ENCODE results near the gene ROM1. TPM values are rescaled to one million over a fixed set of nuclear protein-coding genes. Genes with fewer than 3 reads are reported as not detected.
A peak's percentile ranks its signal among the peaks of the same experiment; 100 is the strongest.
"Not testable (repeated sequence)": the region's sequence is repeated elsewhere in the genome, so short reads cannot be mapped to it uniquely, and the experiment has no call there.

ROM1 gene
- polyA plus RNA-seq, 1 donor from 2014 or later = 0.19 TPM

DNA sequence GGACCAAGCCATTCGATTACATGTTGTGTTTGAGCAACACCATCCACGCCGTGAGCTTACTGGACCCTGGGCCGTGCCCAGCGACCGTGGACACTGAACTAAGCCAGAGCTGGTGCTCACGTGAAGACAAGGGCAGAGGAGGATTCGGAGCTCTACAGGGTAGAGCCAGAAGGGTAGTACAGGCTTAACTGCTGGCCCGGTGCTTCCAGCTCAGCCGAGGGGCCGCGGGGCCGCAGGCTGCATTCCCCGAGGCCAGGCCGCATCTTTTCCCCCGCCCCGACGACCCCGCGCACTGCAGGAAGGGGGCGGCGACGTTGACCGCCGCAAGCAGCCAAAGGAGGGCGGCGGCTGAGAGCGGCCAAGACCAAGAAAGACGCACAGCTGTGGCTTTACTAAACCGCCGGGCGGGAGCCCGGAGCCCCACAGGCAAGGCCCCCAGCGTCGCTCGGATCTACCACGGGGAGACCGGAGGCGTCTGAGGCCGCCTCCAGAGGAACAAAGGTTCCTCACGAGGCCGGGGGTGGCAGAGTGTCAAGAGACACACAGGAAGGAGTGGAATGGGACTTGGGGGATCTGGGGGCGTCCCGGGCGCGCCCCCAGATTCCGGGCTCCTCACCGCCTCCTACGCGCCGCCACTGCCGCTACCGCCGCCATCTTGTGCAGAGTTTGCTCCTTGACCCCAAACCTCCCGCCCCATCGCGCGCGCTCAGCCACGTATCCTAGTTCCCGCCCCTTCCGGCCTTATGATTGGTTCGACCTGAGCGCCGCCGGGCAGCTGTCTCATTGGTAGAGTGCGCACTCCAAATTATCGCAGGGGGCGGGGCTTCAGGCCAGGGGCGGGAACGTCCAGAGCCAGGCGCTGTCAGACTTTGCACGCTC, 33.1 kb downstream of the ROM1 start, which contains the start of gene GANAB:
GANAB (minus strand) TSS at position 668 of the 879 bp plus-strand sequence; CDS start at position 654, 14 bp downstream.
- H3K4me3 Mint-ChIP-seq = peak within 1 kb of the TSS; percentile 88 to 97 (median 94)
- peak within 1 kb of the TSS; percentile 89 to 97 (median 97) for H3K27ac Mint-ChIP-seq
- peaks cover 6 to 16% (median 11%) of the 10 kb centered on the region in 3 donors for H3K4me1 Mint-ChIP-seq
- no peaks in the 10 kb centered on the region for H3K27me3 Mint-ChIP-seq
- H3K36me3 Mint-ChIP-seq = no peaks in the 10 kb centered on the region
- no peaks in the 10 kb centered on the region for H3K9me3 Mint-ChIP-seq

DNA sequence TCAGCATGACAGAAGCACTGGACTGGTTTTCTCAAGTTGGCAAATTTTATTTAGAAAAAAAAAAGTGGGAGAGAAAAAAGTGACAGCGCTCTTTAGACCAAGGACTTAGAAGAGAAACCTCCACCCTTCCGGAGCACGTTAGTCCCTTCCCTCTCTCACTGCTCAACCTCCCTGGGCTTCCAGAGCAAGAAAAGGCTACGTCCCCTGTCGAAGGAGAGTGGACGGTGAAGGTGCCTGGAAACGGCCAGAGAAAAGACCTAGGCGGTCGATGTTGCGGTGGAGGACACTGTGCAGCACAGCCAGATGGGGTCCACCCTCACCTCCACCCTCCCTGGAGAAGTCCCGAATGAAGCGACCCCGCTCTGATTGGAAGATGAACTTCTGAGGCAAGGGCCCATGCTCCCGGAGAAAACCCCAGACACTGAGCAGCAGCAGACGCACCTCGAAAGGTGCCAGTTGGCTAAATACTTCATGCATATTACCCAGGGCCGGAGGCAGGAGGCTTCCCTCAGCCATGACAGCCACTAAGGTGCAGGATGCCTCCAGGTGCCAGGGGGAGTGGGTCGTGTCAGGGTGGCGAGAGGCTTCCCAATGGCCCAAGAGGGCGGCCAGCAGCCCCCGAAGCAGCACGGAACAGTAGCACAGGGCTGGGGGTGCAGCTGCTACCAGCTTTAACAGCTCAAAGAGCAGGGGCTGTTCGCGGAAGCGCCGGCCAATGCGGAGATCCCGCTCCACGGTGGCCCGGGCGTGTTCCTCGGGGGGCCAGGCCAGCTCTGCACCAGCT, 34.0 kb downstream of the ROM1 start:
- H3K4me1 Mint-ChIP-seq = peaks cover 6 to 16% (median 13%) of the 10 kb centered on the region in 3 donors
- peak overlapping the region; percentile 88 to 97 (median 94) for H3K4me3 Mint-ChIP-seq
- no peaks in the 10 kb centered on the region for H3K36me3 Mint-ChIP-seq
- H3K27me3 Mint-ChIP-seq = no peaks in the 10 kb centered on the region
- no peaks in the 10 kb centered on the region for H3K9me3 Mint-ChIP-seq
- peak overlapping the region; percentile 75 to 97 (median 97) for H3K27ac Mint-ChIP-seq

DNA sequence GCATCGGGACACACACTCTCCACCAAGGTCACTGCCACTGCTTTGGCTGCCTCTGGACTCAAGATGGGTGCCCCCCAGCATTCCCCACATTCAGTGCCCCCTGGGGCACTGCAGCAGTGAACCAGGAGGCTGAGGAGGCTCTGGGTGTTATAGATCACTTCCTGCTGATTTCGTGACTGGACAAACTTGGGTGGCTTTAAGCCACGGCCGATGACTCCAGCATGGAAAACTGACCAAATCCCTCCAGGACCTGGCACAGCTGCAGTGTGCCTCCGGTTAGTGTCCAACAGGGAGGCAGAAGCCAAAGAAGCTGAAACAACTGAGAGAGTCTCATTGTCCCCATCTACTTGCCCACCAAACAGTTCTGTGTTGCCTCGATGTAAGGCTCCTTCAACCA, 34.5 kb downstream of the ROM1 start:
- no peaks in the 10 kb centered on the region for H3K9me3 Mint-ChIP-seq
- H3K27me3 Mint-ChIP-seq = no peaks in the 10 kb centered on the region
- no peaks in the 10 kb centered on the region for H3K36me3 Mint-ChIP-seq
- peaks cover 10 to 20% (median 17%) of the 10 kb centered on the region in 3 donors for H3K4me1 Mint-ChIP-seq
- H3K4me3 Mint-ChIP-seq = peak overlapping the region in 1 of 4 donors; percentile 33
- peak overlapping the region in 1 of 3 donors; percentile 68 for H3K27ac Mint-ChIP-seq

DNA sequence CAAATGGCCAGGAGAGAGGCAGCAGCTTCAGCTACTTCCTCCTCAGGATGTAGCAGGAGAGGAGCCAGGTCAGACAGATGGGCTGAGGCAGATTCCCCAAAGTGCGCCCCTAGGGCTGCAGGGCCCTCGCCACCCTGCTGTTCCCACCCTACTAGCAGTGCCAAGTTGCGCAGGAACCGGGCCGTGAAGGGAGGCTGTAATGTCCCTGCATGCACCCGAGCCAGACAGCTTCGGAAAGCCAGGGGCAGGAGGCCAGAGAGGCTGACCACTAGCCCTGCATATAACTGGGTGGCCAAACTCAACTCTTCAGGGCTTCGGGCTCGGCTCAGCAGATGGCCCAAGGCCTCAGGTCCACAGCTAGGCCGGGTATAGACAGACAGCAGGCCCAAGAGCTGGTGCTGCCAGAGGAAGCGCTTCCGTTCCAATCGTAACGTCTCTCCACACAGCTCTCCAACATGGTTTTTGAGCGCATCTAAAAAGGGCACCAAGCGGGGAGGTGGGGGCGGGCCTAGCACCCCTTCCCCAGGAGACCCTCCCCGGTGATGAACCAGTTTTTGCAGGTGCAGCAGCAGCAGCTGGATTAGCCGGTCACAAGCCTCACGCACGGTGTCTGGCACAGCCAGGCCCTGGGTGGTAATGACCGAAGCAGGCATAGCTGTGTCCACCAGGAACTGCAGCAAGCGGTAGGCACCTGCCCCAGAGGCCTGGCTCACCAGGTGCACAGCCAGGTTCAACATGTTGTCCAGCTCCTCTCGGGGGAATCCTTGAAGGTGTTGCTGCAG, 35.3 kb downstream of the ROM1 start:
- H3K36me3 Mint-ChIP-seq = no peaks in the 10 kb centered on the region
- peaks cover 15 to 21% (median 18%) of the 10 kb centered on the region in 3 donors for H3K4me1 Mint-ChIP-seq
- H3K4me3 Mint-ChIP-seq = peak overlapping the region in 1 of 4 donors; percentile 72

DNA sequence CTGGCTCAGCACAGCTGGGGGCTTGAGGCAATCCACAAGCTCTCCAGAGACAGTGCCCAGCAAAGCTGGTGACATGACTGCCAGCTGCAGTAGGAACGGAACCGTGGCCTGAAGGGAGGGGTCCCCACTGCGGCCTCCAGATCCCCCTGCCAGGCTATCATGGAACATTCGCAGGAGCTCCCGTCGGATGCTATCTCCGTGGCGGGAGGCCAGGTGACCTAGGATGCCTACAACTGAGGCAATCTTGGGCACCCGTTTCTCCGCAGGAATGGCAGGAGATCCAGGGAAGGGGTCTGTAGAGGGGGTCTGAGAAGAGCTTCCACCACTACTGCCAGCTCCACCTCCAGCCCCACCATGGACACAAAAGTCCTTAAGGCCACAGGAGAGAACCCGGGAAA, 35.9 kb downstream of the ROM1 start:
- peaks cover 17 to 21% (median 18%) of the 10 kb centered on the region in 3 donors for H3K4me1 Mint-ChIP-seq
- H3K27ac Mint-ChIP-seq = peak overlapping the region in 2 of 3 donors; percentile 39 to 64
- H3K36me3 Mint-ChIP-seq = no peaks in the 10 kb centered on the region
- H3K9me3 Mint-ChIP-seq = no peaks in the 10 kb centered on the region
- no peaks in the 10 kb centered on the region for H3K27me3 Mint-ChIP-seq
- H3K4me3 Mint-ChIP-seq = peak overlapping the region in 2 of 4 donors; percentile 68 to 72

More for the DNA sequence above, 35.3 kb downstream of the ROM1 start:
- peak overlapping the region in 1 of 3 donors; percentile 68 for H3K27ac Mint-ChIP-seq
- no peaks in the 10 kb centered on the region for H3K9me3 Mint-ChIP-seq
- H3K27me3 Mint-ChIP-seq = no peaks in the 10 kb centered on the region

DNA sequence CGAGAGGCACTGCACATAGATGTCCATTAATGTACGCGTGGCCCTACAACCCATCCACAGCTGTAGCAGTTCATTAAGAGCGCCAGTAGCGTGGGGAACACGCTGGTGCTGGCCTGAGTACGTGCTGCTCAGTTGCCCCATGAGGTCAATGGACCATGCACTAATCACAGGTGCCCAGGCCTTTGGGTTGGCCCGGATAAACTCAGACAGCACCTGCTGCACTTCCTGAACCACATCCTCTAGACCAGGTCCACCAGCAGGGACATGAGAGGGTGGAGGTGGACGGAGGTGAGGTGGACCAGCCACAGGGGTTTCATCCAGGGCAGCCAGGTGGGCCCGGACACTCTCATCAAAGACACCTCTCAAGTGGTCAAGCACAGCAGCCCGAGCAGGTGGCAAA, 36.4 kb downstream of the ROM1 start:
- H3K27me3 Mint-ChIP-seq = no peaks in the 10 kb centered on the region
- peaks cover 17 to 22% (median 18%) of the 10 kb centered on the region in 3 donors for H3K4me1 Mint-ChIP-seq
- no peaks in the 10 kb centered on the region for H3K9me3 Mint-ChIP-seq
- peak overlapping the region in 1 of 3 donors; percentile 64 for H3K27ac Mint-ChIP-seq
- H3K36me3 Mint-ChIP-seq = no peaks in the 10 kb centered on the region
- H3K4me3 Mint-ChIP-seq = peak overlapping the region in 2 of 4 donors; percentile 68 to 72

DNA sequence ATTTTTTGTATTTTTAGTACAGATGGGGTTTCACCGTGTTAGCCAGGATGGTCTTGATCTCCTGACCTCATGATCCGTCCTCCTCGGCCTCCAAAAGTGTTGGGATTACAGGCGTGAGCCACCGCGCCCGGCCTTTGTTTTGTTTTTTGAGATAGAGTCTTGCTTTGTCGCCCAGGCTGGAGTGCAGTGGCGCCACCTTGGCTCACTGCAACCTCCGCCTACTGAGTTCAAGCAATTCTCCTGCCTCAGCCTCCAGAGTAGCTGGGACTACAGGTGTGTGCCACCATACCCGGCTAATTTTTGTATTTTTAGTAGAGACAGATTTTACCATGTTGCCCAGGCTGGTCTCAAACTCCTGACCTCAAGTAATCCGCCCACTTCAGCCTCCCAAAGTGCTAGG, 37.2 kb downstream of the ROM1 start:
- H3K9me3 Mint-ChIP-seq, H3K27ac Mint-ChIP-seq, H3K27me3 Mint-ChIP-seq, H3K36me3 Mint-ChIP-seq: not testable (repeated sequence)
- Mint-ChIP-seq H3K4me3 (peak overlapping the region in 1 of 4 donors; percentile 66), H3K4me1 (peaks cover 15 to 18% (median 17%) of the 10 kb centered on the region in 3 donors)

DNA sequence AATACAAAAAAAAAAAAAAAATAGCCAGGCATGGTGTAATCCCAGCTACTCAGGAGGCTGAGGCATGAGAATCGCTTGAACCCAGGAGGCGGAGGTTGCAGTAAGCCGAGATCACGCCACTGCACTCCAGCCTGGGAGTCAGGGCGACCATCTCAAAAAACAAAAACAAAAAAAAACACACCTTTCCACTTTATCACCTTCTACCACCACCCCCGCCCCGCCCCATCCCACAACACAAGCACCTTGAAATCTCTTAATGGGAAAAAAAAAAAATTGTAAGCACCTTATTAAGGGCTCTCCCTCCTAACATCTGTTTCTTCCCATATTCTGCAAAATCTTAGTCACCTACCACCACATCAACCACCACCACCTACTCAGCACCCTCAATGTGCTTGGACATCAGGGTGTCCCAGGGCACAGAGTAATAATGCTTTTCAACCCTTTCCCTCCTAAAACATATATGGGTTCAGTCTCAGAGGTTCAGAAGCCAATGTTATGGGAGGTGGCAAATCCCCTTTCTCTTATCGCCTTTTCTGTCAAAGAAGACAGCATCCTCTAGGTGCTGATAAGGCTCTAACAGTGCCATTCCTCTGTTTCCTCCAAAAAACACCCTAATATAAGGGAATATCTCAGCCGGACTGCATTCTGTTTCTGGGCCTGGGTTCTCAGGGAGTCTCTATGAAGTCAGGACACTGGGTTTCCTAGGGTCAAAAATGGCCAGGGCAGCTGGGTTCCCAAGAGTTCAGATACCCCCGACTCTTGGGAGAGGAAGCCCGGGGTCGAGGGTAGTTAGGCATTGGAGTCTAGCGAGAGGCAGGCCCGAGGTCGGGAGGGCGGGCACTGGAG, 39.3 kb downstream of the ROM1 start:
- no peaks in the 10 kb centered on the region for H3K27me3 Mint-ChIP-seq
- no peaks in the 10 kb centered on the region for H3K9me3 Mint-ChIP-seq
- H3K36me3 Mint-ChIP-seq = no peaks in the 10 kb centered on the region
- peak overlapping the region; percentile 91 to 99 (median 96) for H3K4me3 Mint-ChIP-seq
- H3K27ac Mint-ChIP-seq = peak overlapping the region; percentile 92 to 100 (median 98)
- H3K4me1 Mint-ChIP-seq = peaks cover 11 to 12% (median 11%) of the 10 kb centered on the region in 3 donors

DNA sequence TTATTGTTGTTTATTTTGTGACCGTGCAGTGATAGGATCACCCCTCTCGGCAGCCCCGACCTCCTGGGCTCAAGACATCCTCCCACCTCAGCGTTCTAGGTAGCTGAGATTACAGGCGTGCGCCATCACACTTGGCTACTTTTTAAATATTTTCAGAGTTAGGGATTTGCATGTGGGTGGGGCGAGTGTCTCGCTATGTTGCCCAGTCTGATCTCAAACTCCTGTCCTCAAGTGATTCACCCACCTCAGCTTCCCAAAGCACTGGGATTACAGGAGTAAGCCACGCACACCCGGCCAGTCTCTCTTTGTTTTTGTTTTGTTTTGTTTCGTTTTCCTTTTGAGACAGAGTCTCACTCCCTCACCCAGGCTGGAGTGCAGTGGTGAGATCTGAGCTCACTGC, 41.2 kb downstream of the ROM1 start:
- peak overlapping the region; percentile 89 to 99 (median 90) for H3K4me3 Mint-ChIP-seq
- H3K36me3 Mint-ChIP-seq = no peaks in the 10 kb centered on the region
- H3K27me3 Mint-ChIP-seq = no peaks in the 10 kb centered on the region
- no peaks in the 10 kb centered on the region for H3K9me3 Mint-ChIP-seq
- H3K4me1 Mint-ChIP-seq = peaks cover 11 to 12% (median 11%) of the 10 kb centered on the region in 3 donors
- H3K27ac Mint-ChIP-seq = peak overlapping the region in 2 of 3 donors; percentile 81 to 100

DNA sequence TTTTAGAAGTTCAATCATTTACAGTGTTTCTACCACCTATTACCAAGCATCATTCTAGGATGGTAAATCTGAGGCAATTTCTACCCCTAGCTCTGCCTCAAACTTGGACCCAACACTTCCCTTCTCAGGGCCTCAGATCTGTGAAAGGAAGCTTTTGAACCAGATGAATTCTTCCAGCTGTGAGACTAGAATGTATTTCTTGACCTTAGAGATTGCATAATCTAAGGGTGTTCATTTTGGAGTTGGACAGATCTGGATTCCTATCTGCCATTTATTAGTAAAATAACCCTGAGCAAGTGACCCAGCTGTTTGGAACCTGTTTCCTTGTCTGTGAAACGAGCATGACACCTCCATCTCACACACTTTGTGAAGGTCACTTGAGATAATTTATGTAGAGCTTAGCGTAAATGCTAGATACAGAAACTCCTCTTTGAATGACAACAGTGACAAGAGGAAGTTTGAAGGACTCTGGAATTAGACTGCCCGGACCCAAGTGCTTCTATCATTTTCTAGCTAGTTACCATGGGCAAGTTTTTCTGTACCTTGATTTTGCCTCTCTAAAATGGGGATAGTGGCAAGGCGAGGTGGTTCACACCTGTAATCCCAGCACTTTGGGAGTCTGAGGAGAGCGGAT, 43.9 kb downstream of the ROM1 start:
- Mint-ChIP-seq H3K27me3 (no peaks in the 10 kb centered on the region), H3K27ac (peak overlapping the region in 1 of 3 donors; percentile 52), H3K9me3 (no peaks in the 10 kb centered on the region), H3K4me3 (peak overlapping the region in 1 of 4 donors; percentile 70), H3K4me1 (peaks cover 7 to 11% (median 9%) of the 10 kb centered on the region in 3 donors), H3K36me3 (no peaks in the 10 kb centered on the region)

DNA sequence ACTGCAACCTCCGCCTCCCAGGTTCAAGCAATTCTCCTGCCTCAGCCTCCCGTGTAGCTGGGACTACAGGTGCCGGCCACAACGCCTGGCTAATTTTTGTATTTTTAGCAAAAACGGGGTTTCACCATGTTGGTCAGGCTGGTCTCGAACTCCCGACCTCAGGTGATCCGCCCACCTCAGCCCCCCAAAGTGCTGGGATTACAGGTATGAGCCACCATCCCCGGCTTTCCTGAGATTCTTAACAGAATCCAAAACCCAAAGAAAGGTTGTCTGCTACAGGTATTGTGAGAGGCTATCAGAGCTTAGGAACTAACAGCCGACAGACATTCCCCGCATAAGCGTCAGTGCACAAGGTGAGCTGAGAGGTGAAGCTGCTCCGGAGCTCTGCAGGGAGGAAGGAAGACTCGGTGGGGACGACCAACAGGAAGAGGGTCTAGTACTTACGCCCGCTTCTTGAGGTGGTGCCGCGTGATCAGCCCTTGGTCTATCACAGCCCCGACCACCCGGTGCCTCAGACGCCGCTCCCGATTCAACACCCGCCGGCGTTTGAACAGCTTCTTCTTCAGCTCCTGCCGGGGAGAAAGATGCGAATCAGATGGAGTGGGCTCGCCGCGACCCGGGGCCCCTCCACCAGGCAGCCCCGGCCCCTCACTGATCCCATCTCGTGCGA, 51.5 kb downstream of the ROM1 start:
- Mint-ChIP-seq H3K27ac (peak overlapping the region; percentile 95 to 98 (median 98)), H3K4me3 (peak overlapping the region; percentile 96 to 99 (median 98)), H3K27me3 (no peaks in the 10 kb centered on the region), H3K36me3 (no peaks in the 10 kb centered on the region), H3K9me3 (no peaks in the 10 kb centered on the region), H3K4me1 (peaks cover 21 to 24% (median 22%) of the 10 kb centered on the region in 3 donors)

Data from IgD-negative memory B cell (primary cell).